HG03521 (cell line): ENCODE measurements around the gene PCDHB7.
"Not testable (repeated sequence)": the region's sequence is repeated elsewhere in the genome, so short reads cannot be mapped to it uniquely, and the experiment has no call there.

Experiments used
- ATAC-seq: cut with Tn5 transposase; IDR thresholded peaks from one replicate; pipeline ENCODE4 v1.9.1; 2021; ENCODE audit warnings: mild to moderate bottlenecking, moderate library complexity; ENCODE audit not compliant: unreplicated experiment

PCDHB7 gene

DNA sequence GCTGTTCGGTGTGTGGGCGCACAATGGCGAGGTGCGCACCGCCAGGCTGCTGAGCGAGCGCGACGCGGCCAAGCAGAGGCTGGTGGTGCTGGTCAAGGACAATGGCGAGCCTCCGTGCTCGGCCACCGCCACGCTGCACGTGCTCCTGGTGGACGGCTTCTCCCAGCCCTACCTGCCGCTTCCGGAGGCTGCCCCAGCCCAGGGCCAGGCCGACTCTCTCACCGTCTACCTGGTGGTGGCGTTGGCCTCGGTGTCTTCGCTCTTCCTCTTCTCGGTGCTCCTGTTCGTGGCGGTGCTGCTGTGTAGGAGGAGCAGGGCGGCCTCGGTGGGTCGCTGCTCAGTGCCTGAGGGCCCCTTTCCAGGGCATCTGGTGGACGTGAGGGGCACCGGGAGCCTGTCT, 7.4 kb downstream of the PCDHB7 start:
- not testable (repeated sequence) for ATAC-seq

DNA sequence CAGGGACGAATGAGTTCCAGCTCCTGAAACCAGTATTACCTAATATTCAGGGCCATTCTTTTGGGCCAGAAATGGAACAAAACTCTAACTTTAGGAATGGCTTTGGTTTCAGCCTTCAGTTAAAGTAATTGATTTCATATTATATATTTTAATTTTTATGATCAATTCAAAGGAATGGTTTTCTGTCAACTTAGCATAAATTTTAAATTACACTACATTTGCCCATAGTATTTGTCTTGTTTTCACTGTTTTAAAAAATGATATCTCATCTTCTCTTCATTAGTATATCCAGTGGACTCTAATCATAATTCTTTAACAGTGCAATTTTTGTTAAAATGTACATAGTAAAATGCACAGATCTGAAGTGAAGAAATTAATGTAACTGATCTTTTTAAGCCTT, 7.9 kb downstream of the PCDHB7 start:
- no peak for ATAC-seq

DNA sequence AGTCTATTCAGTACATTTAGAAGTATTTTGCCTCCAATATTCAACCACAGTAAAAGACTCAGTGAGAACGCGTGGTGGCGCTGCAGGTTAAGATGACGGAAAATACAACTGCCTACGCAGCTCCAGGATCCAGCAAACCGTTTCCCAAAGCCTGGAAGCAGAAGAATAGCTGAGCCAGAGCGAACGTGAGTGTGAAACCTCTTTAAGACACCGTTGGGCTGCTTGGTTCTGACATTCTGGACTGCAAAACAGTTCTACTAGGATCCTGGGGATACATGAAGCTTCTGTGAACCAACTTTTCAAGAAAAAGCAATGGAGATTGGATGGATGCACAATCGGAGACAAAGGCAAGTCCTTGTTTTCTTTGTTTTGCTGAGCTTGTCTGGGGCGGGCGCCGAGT, 9.8 kb downstream of the PCDHB7 start, which contains the start of gene PCDHB16:
PCDHB16 (plus strand) TSS at position 140 of the 400 bp plus-strand sequence; CDS start at position 313, 173 bp downstream.
- ATAC-seq, result no peak

DNA sequence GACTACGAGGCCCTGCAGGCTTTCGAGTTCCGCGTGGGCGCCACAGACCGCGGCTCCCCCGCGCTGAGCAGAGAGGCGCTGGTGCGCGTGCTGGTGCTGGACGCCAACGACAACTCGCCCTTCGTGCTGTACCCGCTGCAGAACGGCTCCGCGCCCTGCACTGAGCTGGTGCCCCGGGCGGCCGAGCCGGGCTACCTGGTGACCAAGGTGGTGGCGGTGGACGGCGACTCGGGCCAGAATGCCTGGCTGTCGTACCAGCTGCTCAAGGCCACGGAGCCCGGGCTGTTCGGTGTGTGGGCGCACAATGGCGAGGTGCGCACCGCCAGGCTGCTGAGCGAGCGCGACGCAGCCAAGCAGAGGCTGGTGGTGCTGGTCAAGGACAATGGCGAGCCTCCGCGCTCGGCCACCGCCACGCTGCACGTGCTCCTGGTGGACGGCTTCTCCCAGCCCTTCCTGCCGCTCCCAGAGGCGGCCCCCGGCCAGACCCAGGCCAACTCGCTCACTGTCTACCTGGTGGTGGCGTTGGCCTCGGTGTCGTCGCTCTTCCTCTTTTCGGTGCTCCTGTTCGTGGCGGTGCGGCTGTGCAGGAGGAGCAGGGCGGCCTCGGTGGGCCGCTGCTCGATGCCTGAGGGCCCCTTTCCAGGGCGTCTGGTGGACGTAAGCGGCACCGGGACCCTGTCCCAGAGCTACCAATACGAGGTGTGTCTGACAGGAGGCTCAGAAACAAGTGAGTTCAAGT, 11.8 kb downstream of the PCDHB7 start:
- ATAC-seq, result not testable (repeated sequence)

- ATAC-seq, result no peak
Measured at GRCh38 chr5:141186897-141187512, 14.6 kb downstream of the PCDHB7 start, which contains the start of gene PCDHB9. TSS of gene PCDHB9 (plus strand) at chr5:141187161. CDS start at chr5:141187319, 158 bp downstream.

DNA sequence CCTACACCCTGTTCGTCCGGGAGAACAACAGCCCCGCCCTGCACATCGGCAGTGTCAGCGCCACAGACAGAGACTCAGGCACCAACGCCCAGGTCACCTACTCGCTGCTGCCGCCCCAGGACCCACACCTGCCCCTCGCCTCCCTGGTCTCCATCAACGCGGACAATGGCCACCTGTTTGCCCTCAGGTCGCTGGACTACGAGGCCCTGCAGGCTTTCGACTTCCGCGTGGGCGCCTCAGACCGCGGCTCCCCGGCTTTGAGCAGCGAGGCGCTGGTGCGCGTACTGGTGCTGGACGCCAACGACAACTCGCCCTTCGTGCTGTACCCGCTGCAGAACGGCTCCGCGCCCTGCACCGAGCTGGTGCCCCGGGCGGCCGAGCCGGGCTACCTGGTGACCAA, 16.2 kb downstream of the PCDHB7 start:
- not testable (repeated sequence) for ATAC-seq

DNA sequence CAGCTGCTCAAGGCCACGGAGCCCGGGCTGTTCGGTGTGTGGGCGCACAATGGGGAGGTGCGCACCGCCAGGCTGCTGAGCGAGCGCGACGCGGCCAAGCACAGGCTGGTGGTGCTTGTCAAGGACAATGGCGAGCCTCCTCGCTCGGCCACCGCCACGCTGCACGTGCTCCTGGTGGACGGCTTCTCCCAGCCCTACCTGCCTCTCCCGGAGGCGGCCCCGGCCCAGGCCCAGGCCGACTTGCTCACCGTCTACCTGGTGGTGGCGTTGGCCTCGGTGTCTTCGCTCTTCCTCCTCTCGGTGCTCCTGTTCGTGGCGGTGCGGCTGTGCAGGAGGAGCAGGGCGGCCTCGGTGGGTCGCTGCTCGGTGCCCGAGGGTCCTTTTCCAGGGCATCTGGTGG, 16.7 kb downstream of the PCDHB7 start:
- ATAC-seq, result not testable (repeated sequence)

GRCh38 chr5:141192110-141192725, 19.8 kb downstream of the PCDHB7 start, which contains the start of gene PCDHB10:
TSS of gene PCDHB10 (plus strand) at chr5:141192353. CDS start at chr5:141192553, 200 bp downstream.
- ATAC-seq, result no peak

DNA sequence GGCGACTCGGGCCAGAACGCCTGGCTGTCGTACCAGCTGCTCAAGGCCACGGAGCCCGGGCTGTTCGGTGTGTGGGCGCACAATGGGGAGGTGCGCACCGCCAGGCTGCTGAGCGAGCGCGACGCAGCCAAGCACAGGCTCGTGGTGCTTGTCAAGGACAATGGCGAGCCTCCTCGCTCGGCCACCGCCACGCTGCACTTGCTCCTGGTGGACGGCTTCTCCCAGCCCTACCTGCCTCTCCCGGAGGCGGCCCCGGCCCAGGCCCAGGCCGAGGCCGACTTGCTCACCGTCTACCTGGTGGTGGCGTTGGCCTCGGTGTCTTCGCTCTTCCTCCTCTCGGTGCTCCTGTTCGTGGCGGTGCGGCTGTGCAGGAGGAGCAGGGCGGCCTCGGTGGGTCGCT, 21.9 kb downstream of the PCDHB7 start:
- ATAC-seq, result not testable (repeated sequence)

DNA sequence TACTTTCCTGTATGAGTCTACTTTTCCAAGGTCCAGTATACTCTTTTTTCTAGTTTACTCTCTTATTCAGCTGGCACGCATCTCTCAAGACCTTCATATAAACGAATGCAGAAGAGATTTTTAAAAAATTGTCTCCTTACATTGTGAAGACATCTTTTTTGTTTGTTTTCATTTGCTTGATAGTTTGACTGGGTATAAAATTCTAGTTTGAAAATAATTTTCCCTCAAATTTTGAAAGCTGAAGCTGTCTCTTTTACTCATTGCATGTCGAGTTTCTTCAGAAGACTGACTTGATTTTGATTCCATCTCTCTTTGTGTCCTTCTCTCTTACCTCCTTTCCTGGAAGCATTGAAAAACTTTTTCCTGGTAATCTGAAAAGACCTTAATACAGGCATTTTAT, 23.9 kb downstream of the PCDHB7 start:
- ATAC-seq, result no peak

DNA sequence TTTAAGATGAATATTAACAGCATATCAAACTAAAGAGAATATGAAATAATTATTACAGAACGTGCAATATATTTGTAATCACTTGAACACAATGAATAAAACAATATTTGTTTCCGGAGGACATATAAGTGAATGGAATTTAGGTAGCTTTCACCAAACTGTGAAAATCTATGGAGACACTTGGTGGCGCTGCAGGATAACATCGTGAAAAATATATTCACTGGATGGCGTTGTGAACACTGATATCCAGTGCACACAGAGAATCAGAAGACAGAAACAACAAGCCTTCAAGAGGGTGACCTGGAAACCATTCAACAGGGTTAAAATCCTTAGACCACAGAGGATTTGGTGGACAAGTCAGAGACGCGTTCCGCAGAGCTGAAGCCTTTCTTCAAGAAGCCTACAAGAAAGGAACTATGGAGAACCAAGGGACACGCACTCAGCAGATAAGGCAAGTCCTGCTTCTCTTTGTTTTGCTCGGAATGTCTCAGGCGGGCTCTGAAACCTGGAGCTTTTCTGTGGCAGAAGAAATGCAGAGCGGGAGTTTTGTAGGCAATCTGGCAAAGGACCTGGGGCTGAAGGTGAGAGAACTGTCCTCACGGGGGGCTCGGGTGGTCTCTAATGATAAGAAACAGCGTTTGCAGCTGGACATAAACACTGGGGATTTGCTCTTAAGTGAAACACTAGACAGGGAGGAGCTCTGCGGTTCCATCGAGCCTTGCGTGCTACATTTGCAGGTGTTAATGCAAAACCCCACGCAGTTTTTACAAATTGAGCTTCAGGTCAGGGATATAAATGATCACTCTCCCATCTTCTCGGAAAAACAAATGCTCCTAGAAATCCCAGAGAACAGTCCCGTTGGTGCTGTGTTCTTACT, 27.2 kb downstream of the PCDHB7 start, which contains the start of gene PCDHB11:
PCDHB11 (plus strand) TSS at position 269 of the 877 bp plus-strand sequence; CDS start at position 417, 148 bp downstream.
- ATAC-seq, result no peak

DNA sequence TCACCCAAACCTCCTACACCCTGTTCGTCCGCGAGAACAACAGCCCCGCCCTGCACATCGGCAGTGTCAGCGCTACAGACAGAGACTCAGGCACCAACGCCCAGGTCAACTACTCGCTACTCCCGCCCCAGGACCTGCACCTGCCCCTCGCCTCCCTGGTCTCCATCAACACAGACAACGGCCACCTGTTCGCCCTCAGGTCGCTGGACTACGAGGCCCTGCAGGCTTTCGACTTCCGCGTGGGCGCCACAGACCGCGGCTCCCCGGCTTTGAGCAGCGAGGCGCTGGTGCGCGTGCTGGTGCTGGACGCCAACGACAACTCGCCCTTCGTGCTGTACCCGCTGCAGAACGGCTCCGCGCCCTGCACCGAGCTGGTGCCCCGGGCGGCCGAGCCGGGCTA, 28.7 kb downstream of the PCDHB7 start:
- not testable (repeated sequence) for ATAC-seq

- not testable (repeated sequence) for ATAC-seq
Measured at GRCh38 chr5:141201646-141202045, 29.2 kb downstream of the PCDHB7 start.

- ATAC-seq, result no peak
Measured at GRCh38 chr5:141208478-141208877, 36.0 kb downstream of the PCDHB7 start, which contains the start of gene PCDHB12. TSS of gene PCDHB12 (plus strand) at chr5:141208719. CDS start at chr5:141208908, 189 bp downstream.

- not testable (repeated sequence) for ATAC-seq
Measured at GRCh38 chr5:141210281-141210680, 37.8 kb downstream of the PCDHB7 start.

- ATAC-seq, result not testable (repeated sequence)
Measured at GRCh38 chr5:141210849-141211248, 38.4 kb downstream of the PCDHB7 start.

DNA sequence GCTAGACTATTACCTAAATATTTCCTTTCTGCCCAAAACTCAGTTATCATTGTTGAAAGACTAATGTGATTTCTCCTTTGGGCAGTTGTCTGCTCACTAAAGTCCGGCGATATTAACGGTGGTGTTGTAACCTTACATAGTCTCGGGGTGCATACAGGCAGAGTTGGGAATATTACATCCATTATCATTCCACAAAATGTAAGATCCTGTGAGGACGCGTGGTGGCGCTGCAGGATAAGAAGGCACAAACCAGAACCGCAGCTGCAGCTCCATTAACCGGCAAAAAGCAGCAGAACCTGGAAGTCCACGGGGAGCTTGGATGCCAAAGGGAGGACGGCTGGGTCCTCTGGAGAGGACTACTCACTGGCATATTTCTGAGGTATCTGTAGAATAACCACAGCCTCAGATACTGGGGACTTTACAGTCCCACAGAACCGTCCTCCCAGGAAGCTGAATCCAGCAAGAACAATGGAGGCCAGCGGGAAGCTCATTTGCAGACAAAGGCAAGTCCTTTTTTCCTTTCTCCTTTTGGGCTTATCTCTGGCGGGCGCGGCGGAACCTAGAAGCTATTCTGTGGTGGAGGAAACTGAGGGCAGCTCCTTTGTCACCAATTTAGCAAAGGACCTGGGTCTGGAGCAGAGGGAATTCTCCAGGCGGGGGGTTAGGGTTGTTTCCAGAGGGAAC, 41.4 kb downstream of the PCDHB7 start, which contains the start of gene PCDHB13:
PCDHB13 (plus strand) TSS at position 264 of the 684 bp plus-strand sequence; CDS start at position 469, 205 bp downstream.
- not testable (repeated sequence) for ATAC-seq

DNA sequence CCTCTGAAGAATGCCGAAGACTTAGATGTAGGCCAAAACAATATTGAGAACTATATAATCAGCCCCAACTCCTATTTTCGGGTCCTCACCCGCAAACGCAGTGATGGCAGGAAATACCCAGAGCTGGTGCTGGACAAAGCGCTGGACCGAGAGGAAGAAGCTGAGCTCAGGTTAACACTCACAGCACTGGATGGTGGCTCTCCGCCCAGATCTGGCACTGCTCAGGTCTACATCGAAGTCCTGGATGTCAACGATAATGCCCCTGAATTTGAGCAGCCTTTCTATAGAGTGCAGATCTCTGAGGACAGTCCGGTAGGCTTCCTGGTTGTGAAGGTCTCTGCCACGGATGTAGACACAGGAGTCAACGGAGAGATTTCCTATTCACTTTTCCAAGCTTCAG, 42.1 kb downstream of the PCDHB7 start:
- ATAC-seq, result not testable (repeated sequence)

- not testable (repeated sequence) for ATAC-seq
Measured at GRCh38 chr5:141215504-141215903, 43.1 kb downstream of the PCDHB7 start.

GRCh38 chr5:141216035-141216434, 43.6 kb downstream of the PCDHB7 start:
- ATAC-seq, result not testable (repeated sequence)
